ENCODE data around the gene PAGE5.

Gene PAGE5

GRCh38 chrX:55264816-55265215 lies 44.7 kb downstream of the PAGE5 start, which contains the start of gene PAGE3:
TSS of gene PAGE3 (minus strand) at chrX:55264916. CDS start at chrX:55263903, 1,013 bp downstream.
- H3K9me3 ChIP-seq: no peaks in the 10 kb centered on the region
- H3K4me1 ChIP-seq (ENCODE audit: control insufficient read depth in 1 of 2, insufficient read depth in 1 of 2, low read depth in 1 of 2, low read length in 1 of 2): no peaks in the 10 kb centered on the region
- no peak within 1 kb of the TSS for H3K4me3 ChIP-seq (ENCODE audit: low read depth in 1 of 2, low read length in 1 of 2)
- no peaks in the 10 kb centered on the region for H3K36me3 ChIP-seq
- no peak within 1 kb of the TSS for H3K27ac ChIP-seq
- TF ChIP-seq CTCF (IDR thresholded peaks at IDR 0.05): no peak
- H3K27me3 ChIP-seq: no peaks in the 10 kb centered on the region

Data from neutrophil (primary cell).